OCI-LY7 (cell line): ENCODE measurements around the gene UGT1A4. TPM values are rescaled to one million over a fixed set of nuclear protein-coding genes. Genes with fewer than 3 reads are reported as not detected.
A peak's percentile ranks its signal among the peaks of the same experiment; 100 is the strongest.
"Not testable (repeated sequence)": the region's sequence is repeated elsewhere in the genome, so short reads cannot be mapped to it uniquely, and the experiment has no call there.

Source experiments
- BruUV-seq: library from RNA; stranded (reverse); fragments of 400-500 nt; replicated peaks from 2 replicates; lab custom pipeline; 2021; lab: Mats Ljungman, UMichigan
- CTCF ChIA-PET: fragments of 300-600 bp; sonication (Branson Sonifier 250); formaldehyde crosslinking; loops from one replicate; lab custom pipeline; 2022; ENCODE audit warnings: antibody characterized with exemption; ENCODE audit not compliant: unreplicated experiment; lab: Charles Lee
- POLR2A ChIA-PET: fragments of 300-600 bp; sonication (Branson Sonifier 250); formaldehyde crosslinking; loops from one replicate; lab custom pipeline; 2022; ENCODE audit warnings: antibody characterized with exemption; lab: Charles Lee
- DNase-seq: peaks from one replicate; pipeline ENCODE4 v3.0.0-alpha.2; 2015; ENCODE audit warnings: low spot score
- H2AFZ ChIP-seq: fragments of 200-600 bp; sonication (generic), shearing (Covaris generic); 2 replicates; pipeline ENCODE4 v1.6.1; 2014; ENCODE audit warnings: mild to moderate bottlenecking, antibody characterized with exemption, low read length, moderate library complexity
- H3K27ac ChIP-seq: fragments of 200-600 bp; sonication (generic); 2 replicates; pipeline ENCODE4 v1.5.1; 2014; ENCODE audit warnings: mixed run types, low read depth, mild to moderate bottlenecking, moderate library complexity, low read length, inconsistent platforms; ENCODE audit not compliant: poor library complexity, severe bottlenecking
- H3K36me3 ChIP-seq: fragments of 200-600 bp; sonication (generic); 2 replicates; pipeline ENCODE4 v1.6.1; 2014; ENCODE audit warnings: mild to moderate bottlenecking, antibody characterized with exemption, low read length, moderate library complexity, mixed read lengths; ENCODE audit not compliant: insufficient read depth
- H3K4me1 ChIP-seq: fragments of 200-600 bp; sonication (generic); 2 replicates; pipeline ENCODE4 v1.5.1; 2014; ENCODE audit warnings: mild to moderate bottlenecking, low read length; ENCODE audit not compliant: insufficient read depth, poor library complexity, severe bottlenecking
- H3K4me2 ChIP-seq: fragments of 200-600 bp; sonication (generic); 2 replicates; pipeline ENCODE4 v1.6.1; 2014; ENCODE audit warnings: mild to moderate bottlenecking, low read length
- H3K4me3 ChIP-seq: fragments of 200-600 bp; sonication (generic); 2 replicates; pipeline ENCODE4 v1.5.1; 2014; ENCODE audit warnings: mild to moderate bottlenecking, low read depth, low read length; ENCODE audit not compliant: poor library complexity, severe bottlenecking
- H3K79me2 ChIP-seq: fragments of 200-600 bp; sonication (generic); 2 replicates; pipeline ENCODE4 v1.6.1; 2016; ENCODE audit warnings: low read depth, mild to moderate bottlenecking, low read length, moderate library complexity, mixed read lengths; ENCODE audit not compliant: insufficient read depth
- H3K9me2 ChIP-seq: fragments of 200-600 bp; sonication (generic); 2 replicates; pipeline ENCODE4 v1.6.1; 2016; ENCODE audit warnings: mild to moderate bottlenecking, low read length, mixed read lengths; ENCODE audit not compliant: insufficient read depth
- H3K9me3 ChIP-seq: fragments of 200-600 bp; sonication (generic); 2 replicates; pipeline ENCODE4 v1.6.1; 2014; ENCODE audit warnings: mild to moderate bottlenecking, mixed run types, low read length, mixed read lengths
- H4K20me1 ChIP-seq: fragments of 200-600 bp; sonication (generic); 2 replicates; pipeline ENCODE4 v1.6.1; 2014; ENCODE audit warnings: mild to moderate bottlenecking, antibody characterized with exemption, low read length, moderate library complexity, mixed read lengths; ENCODE audit not compliant: insufficient read depth
- EZH2phosphoT487 ChIP-seq: fragments of 200-600 bp; sonication (generic); IDR thresholded peaks from 2 replicates; pipeline ENCODE4 v1.6.1; 2018; ENCODE audit warnings: low read depth, borderline replicate concordance, mild to moderate bottlenecking, mixed run types, antibody characterized with exemption, low read length, moderate library complexity, mixed read lengths
- intact Hi-C: fragments of 100-400 bp; cut with micrococcal nuclease; formaldehyde crosslinking; loops from one replicate; pipeline ENCODE4 v1.10.0; 2022; ENCODE audit not compliant: unreplicated experiment
- total RNA-seq, 2 experiments: library from RNA; depleted of rRNA in 1 of 2; stranded (reverse); fragments of >200 nt in 1 of 2; shearing (Covaris generic) in 1 of 2; gene quantifications; 2 replicates each; pipeline ENCODE4 v1.2.3, GENCODE V29; 2014 to 2022
- TF ChIP-seq, protein P1 (sequence below): fragments of 200-600 bp; sonication (generic); conservative IDR thresholded peaks from 2 replicates; pipeline ENCODE4 v1.5.1; 2014; ENCODE audit warnings: mild to moderate bottlenecking, antibody characterized with exemption, low read length, moderate library complexity, mixed read lengths

Gene UGT1A4
- total RNA-seq, 2 experiments from 2014 or later: not detected

- intact Hi-C loops: no loop called here
- no peak for TF ChIP-seq EZH2phosphoT487
- TF ChIP-seq, protein P1, sequence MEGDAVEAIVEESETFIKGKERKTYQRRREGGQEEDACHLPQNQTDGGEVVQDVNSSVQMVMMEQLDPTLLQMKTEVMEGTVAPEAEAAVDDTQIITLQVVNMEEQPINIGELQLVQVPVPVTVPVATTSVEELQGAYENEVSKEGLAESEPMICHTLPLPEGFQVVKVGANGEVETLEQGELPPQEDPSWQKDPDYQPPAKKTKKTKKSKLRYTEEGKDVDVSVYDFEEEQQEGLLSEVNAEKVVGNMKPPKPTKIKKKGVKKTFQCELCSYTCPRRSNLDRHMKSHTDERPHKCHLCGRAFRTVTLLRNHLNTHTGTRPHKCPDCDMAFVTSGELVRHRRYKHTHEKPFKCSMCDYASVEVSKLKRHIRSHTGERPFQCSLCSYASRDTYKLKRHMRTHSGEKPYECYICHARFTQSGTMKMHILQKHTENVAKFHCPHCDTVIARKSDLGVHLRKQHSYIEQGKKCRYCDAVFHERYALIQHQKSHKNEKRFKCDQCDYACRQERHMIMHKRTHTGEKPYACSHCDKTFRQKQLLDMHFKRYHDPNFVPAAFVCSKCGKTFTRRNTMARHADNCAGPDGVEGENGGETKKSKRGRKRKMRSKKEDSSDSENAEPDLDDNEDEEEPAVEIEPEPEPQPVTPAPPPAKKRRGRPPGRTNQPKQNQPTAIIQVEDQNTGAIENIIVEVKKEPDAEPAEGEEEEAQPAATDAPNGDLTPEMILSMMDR: no peak
- POLR2A ChIA-PET: no interaction called here
- Histone ChIP-seq H2AFZ (no peak overlapping the region), H3K4me2 (no peak overlapping the region), H3K9me2 (no peaks in the 10 kb centered on the region), H3K4me1 (no peaks in the 10 kb centered on the region), H4K20me1 (no peaks in the 10 kb centered on the region), H3K9me3 (no peaks in the 10 kb centered on the region), H3K27ac (no peak overlapping the region), H3K36me3 (no peaks in the 10 kb centered on the region), H3K79me2 (no peaks in the 10 kb centered on the region), H3K4me3 (no peak overlapping the region)
- CTCF ChIA-PET: no interaction called here
- DNase-seq: no peak
- BruUV-seq: no TSS peak
These were observed 28.1 kb downstream of the UGT1A4 start for GRCh38 chr2:233746475-233747282.

DNA sequence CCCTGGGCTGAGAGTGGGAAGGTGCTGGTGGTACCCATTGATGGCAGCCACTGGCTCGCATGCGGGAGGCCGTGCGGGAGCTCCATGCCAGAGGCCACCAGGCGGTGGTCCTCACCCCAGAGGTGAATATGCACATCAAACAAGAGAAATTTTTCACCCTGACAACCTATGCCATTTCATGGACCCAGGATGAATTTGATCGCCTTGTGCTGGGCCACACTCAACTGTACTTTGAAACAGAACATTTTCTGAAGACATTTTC, 28.7 kb downstream of the UGT1A4 start:
- Histone ChIP-seq H3K27ac (no peak overlapping the region), H3K4me3 (no peak overlapping the region), H3K79me2 (no peaks in the 10 kb centered on the region), H3K9me3 (no peaks in the 10 kb centered on the region), H3K4me1 (no peaks in the 10 kb centered on the region), H3K36me3 (no peaks in the 10 kb centered on the region), H2AFZ (no peak overlapping the region), H4K20me1 (no peaks in the 10 kb centered on the region), H3K4me2 (no peak overlapping the region), H3K9me2 (no peaks in the 10 kb centered on the region)
- ChIA-PET POLR2A (no interaction called here), CTCF (no interaction called here)
- TF ChIP-seq, protein P1: no peak
- TF ChIP-seq EZH2phosphoT487: no peak
- no TSS peak for BruUV-seq
- intact Hi-C loops: no loop called here
- no peak for DNase-seq

DNA sequence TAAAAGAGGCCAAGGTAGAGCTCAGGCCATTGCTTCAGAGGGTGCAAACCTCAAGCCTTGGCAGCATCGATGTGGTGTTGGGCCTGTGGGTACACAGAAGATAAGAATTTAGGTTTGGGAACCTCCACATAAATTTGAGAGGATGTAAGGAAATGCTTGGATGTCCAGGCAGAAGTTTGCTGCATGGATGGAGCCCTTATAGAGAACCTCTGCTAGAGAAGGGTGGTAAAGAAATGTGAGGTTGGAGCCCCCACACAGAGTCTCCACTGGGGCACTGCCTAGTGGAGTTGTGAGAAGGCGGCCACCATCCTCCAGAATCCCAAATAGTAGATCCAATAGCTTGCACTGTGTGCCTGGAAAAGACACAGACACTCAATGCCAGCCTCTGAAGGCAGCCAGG, 32.2 kb downstream of the UGT1A4 start:
- H3K79me2 ChIP-seq, H4K20me1 ChIP-seq, POLR2A ChIA-PET, H3K9me2 ChIP-seq, H3K4me2 ChIP-seq, H3K9me3 ChIP-seq, H3K4me1 ChIP-seq, BruUV-seq, CTCF ChIA-PET, H3K36me3 ChIP-seq, H2AFZ ChIP-seq, H3K4me3 ChIP-seq, intact Hi-C loops, H3K27ac ChIP-seq: not testable (repeated sequence)
- DNase-seq: peak; percentile 5

DNA sequence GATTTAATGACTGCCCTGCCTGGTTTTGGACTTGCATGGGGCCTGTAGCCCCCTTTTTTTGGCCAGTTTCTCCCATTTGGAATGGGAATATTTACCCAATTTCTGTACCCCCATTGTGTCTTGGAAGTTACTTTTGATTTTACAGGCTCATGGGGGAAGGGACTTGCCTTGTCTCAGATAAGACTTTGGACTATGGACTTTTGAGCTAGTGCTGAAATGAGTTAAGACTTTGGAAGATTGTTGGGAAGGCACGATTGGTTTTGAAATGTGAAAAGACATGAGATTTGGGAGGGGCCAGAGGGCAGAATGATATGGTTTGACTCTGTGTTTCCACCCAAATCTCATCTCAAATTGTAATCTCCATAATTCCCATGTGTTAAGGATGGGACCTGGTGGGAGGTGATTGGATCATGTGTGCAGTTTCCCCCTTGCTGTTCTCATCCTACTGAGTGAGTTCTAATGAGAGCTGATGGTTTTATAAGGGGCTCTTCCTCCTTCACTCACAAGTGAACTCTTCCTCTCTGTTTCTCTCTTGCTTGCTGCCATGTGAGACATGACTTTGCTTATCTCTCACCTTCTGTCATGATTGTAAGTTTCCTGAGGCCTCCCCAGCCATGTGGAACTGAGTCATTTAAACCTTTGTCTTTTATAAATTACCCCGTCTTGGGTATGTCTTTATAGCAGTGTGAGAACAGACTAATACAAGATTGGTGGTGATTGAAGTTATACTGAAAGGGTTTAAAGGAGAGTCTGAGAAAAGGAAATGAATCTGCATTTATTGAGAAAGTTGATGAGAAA, 32.9 kb downstream of the UGT1A4 start:
- H3K4me1 ChIP-seq, intact Hi-C loops, H3K27ac ChIP-seq, H3K9me3 ChIP-seq, H3K4me3 ChIP-seq, H4K20me1 ChIP-seq, POLR2A ChIA-PET, DNase-seq, H3K4me2 ChIP-seq, CTCF ChIA-PET, H3K36me3 ChIP-seq, BruUV-seq, H3K79me2 ChIP-seq, H3K9me2 ChIP-seq, H2AFZ ChIP-seq: not testable (repeated sequence)
